WI38 (cell line): ENCODE results near the gene NPAS2.
A peak's percentile ranks its signal among the peaks of the same experiment; 100 is the strongest.

Experiments
- H3K4me3 ChIP-seq: 2 replicates; pipeline ENCODE4 v1.5.1; 2011; ENCODE audit warnings: low read depth, mild to moderate bottlenecking, control low read depth, low read length
- CTCF ChIP-seq: IDR thresholded peaks from 2 replicates; pipeline ENCODE4 v1.5.1; 2012; ENCODE audit warnings: low read depth, mild to moderate bottlenecking, control low read depth, low read length

Gene NPAS2

GRCh38 chr2:101027852-101028251 is 207.9 kb downstream of the NPAS2 start:
- TF ChIP-seq CTCF, result no peak
- H3K4me3 ChIP-seq, result no peak overlapping the region

- TF ChIP-seq CTCF, result no peak
- H3K4me3 ChIP-seq, result no peak overlapping the region
Observed at GRCh38 chr2:101030866-101031554, 211.1 kb downstream of the NPAS2 start.

GRCh38 chr2:101032084-101032776 is 212.3 kb downstream of the NPAS2 start:
- no peak overlapping the region for H3K4me3 ChIP-seq
- no peak for TF ChIP-seq CTCF

GRCh38 chr2:101036562-101036961 is 216.6 kb downstream of the NPAS2 start:
- TF ChIP-seq CTCF, result no peak

GRCh38 chr2:101037161-101037755 is 217.3 kb downstream of the NPAS2 start:
- TF ChIP-seq CTCF, result no peak
- H3K4me3 ChIP-seq, result no peak overlapping the region

More at GRCh38 chr2:101036562-101036961, 216.6 kb downstream of the NPAS2 start:
- no peak overlapping the region for H3K4me3 ChIP-seq

GRCh38 chr2:101038455-101039255 is 218.7 kb downstream of the NPAS2 start:
- H3K4me3 ChIP-seq, result no peak overlapping the region
- peak; percentile 56; the same call in 1 of the 2 replicates for TF ChIP-seq CTCF
